Progenitor cell of endocrine pancreas (in vitro differentiated cells): ENCODE data around the gene C3orf49. TPM values are rescaled to one million over a fixed set of nuclear protein-coding genes. Genes with fewer than 3 reads are reported as not detected.

Source experiments
- DNase-seq: peaks from one replicate; pipeline ENCODE4 v3.0.0; 2021; ENCODE audit warnings: low spot score; ENCODE audit not compliant: unreplicated experiment
- H3K27ac Mint-ChIP-seq: 2 replicates; pipeline ENCODE4 v1.8.0; 2021; ENCODE audit warnings: mild to moderate bottlenecking, moderate library complexity, mixed read lengths
- H3K27me3 Mint-ChIP-seq: 2 replicates; pipeline ENCODE4 v1.8.0; 2021; ENCODE audit warnings: mixed read lengths
- H3K36me3 Mint-ChIP-seq: 2 replicates; pipeline ENCODE4 v1.8.0; 2022; ENCODE audit warnings: mixed read lengths; ENCODE audit not compliant: insufficient read depth
- H3K4me1 Mint-ChIP-seq: 2 replicates; pipeline ENCODE4 v1.8.0; 2021; ENCODE audit warnings: low read depth, mixed read lengths
- H3K4me3 Mint-ChIP-seq: 2 replicates; pipeline ENCODE4 v1.8.0; 2021; ENCODE audit warnings: low read depth, mild to moderate bottlenecking, moderate library complexity, mixed read lengths
- H3K9me3 Mint-ChIP-seq: 2 replicates; pipeline ENCODE4 v1.8.0; 2021; ENCODE audit warnings: low read depth, mixed read lengths
- long read RNA-seq: library from polyadenylated mRNA; unstranded; transcript quantifications from one replicate; pipeline ENCODE4 v2.0.0, GENCODE V29; 2020
- total RNA-seq: library from RNA; stranded (reverse); gene quantifications from 2 replicates; pipeline ENCODE4 v1.2.1, GENCODE V29; 2021
- TF ChIP-seq, protein P1 (sequence below): fragments of 200-600 bp; sonication (generic); IDR thresholded peaks from one replicate; pipeline ENCODE4 v1.5.0; 2021; ENCODE audit warnings: antibody characterized with exemption, mild to moderate bottlenecking; ENCODE audit not compliant: unreplicated experiment

Gene C3orf49, protein sequence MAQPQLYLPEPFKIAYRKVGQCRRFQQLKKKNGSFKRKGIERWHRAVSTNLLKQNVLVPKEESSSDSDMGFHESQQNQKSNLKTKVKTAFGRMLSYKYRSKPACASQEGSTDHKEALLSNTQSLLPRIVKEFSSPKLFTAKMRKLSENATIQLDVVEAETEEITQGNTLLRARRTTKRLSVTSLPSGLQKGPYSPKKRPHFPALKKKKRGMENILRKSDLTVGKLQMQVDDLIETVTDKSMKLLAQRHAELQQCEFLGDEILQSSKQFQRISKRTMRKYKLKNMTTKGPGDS
- total RNA-seq = not detected in 2 replicates
- long read RNA-seq, partial matches to known transcripts = 0 of 1 reads
- long read RNA-seq, other reads (novel, unspliced or antisense) = 1 of 1 reads

DNA sequence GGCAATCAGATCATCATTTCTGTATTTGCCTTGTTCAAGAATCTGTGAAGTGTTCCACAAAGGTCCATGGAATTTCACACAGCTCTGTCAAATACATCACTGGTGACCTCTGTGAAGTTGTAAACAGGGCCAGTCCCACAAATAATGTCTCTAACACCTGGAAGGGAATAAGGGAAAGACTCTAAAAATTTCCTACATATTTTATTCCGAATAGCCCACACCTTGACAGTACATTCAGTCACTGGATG lies at the start of gene C3orf49:
TSS of gene C3orf49 (plus strand) at position 149 of the 248 bp plus-strand sequence. CDS start 173 bp downstream, outside the sequence.
- no peaks in the 10 kb centered on the region for H3K9me3 Mint-ChIP-seq
- no peak for DNase-seq
- no peak within 1 kb of the TSS for H3K27ac Mint-ChIP-seq
- TF ChIP-seq, protein P1, sequence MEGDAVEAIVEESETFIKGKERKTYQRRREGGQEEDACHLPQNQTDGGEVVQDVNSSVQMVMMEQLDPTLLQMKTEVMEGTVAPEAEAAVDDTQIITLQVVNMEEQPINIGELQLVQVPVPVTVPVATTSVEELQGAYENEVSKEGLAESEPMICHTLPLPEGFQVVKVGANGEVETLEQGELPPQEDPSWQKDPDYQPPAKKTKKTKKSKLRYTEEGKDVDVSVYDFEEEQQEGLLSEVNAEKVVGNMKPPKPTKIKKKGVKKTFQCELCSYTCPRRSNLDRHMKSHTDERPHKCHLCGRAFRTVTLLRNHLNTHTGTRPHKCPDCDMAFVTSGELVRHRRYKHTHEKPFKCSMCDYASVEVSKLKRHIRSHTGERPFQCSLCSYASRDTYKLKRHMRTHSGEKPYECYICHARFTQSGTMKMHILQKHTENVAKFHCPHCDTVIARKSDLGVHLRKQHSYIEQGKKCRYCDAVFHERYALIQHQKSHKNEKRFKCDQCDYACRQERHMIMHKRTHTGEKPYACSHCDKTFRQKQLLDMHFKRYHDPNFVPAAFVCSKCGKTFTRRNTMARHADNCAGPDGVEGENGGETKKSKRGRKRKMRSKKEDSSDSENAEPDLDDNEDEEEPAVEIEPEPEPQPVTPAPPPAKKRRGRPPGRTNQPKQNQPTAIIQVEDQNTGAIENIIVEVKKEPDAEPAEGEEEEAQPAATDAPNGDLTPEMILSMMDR = no peak
- H3K27me3 Mint-ChIP-seq = no peaks in the 10 kb centered on the region
- H3K36me3 Mint-ChIP-seq = no peaks in the 10 kb centered on the region
- H3K4me1 Mint-ChIP-seq = peaks cover 14% of the 10 kb centered on the region
- H3K4me3 Mint-ChIP-seq = no peak within 1 kb of the TSS

DNA sequence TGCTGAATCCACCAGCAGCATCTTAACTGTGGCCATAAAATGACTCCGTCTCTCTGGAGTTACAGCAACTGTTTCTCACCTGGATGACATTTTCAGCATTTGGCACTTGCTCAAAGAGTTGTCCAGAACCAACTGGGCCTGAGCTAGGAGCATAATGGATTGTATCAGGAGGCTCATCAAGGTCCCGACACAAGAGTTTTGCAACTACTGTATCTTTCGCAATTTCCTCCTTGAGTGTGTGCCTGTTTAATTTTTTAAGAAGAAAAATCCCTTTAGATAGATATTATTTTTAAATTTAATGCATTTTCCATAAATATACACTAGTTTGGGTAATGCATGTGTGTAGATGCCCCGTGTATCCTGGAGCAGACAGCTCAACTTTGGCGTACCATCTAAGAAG lies 44.3 kb upstream of the C3orf49 start:
- no peaks in the 10 kb centered on the region for H3K9me3 Mint-ChIP-seq
- H3K4me1 Mint-ChIP-seq = no peaks in the 10 kb centered on the region
- H3K27me3 Mint-ChIP-seq = no peaks in the 10 kb centered on the region
- TF ChIP-seq, protein P1 = no peak
- no peak for DNase-seq
- no peak overlapping the region for H3K27ac Mint-ChIP-seq
- H3K36me3 Mint-ChIP-seq = no peaks in the 10 kb centered on the region
- H3K4me3 Mint-ChIP-seq = no peak overlapping the region

DNA sequence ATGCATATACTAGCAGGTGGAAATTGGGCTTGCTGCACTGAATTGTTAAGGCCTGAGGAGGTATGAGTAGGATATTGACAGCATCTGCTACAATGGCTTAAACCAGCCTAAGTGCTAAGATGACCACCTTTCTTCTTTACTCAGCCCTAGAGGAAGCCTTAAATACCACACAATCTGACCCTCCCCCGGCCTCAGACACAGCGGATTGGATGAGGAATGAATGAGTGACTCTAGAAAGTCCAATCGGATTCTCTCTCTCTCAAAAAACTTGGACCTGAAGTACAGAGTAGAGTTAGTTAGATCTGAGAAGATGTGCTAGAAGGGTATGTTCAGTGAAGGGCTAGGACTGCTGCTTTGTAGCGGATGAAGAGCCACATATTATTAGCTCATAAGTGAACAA lies 39.9 kb upstream of the C3orf49 start:
- Mint-ChIP-seq H3K27me3 (no peaks in the 10 kb centered on the region), H3K4me1 (no peaks in the 10 kb centered on the region), H3K27ac (no peak overlapping the region), H3K4me3 (no peak overlapping the region), H3K9me3 (no peaks in the 10 kb centered on the region), H3K36me3 (no peaks in the 10 kb centered on the region)
- TF ChIP-seq, protein P1 = no peak
- DNase-seq = no peak

DNA sequence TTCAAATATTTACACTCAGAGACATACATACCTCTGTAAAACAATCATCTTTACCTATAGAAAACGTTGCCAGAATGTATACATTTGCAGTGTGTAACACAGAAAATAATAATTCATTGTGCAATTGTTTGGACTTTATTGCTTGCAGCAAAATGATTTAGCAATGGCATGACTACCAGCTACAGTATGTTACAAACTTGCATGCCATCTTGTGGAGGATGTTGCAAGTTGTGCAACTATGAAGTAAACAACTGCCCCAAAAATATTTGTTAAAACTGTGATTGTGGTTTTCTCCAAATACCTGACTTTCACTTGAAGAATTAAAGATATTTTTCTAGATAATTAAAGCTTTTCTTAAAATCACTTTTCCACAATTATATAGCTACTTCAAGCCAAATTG lies 27.1 kb upstream of the C3orf49 start:
- Mint-ChIP-seq H3K27me3 (no peaks in the 10 kb centered on the region), H3K27ac (no peak overlapping the region), H3K36me3 (no peaks in the 10 kb centered on the region), H3K4me1 (no peaks in the 10 kb centered on the region), H3K9me3 (no peaks in the 10 kb centered on the region), H3K4me3 (no peak overlapping the region)
- TF ChIP-seq, protein P1 = peak; percentile 33
- no peak for DNase-seq

DNA sequence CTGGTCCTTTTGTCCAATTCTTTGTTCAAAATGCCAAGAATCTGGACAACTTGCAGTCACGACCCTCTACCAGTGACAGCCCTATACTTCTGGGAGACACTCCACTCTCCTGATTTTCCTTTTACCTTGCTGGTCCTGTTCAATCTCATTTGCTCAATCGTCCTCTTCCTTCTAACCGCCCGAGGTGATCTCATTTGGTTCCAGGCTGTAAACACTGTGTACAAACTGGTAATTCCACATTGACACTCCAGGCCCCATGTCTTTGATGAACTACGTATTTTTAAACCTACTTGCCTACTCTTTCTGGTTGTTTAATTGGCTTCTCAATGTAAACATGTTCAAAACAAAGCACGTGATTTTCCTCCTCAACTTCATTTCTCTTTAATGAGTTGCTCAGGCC lies 23.7 kb upstream of the C3orf49 start:
- TF ChIP-seq, protein P1 = no peak
- no peaks in the 10 kb centered on the region for H3K36me3 Mint-ChIP-seq
- DNase-seq = no peak
- H3K4me3 Mint-ChIP-seq = no peak overlapping the region
- no peaks in the 10 kb centered on the region for H3K9me3 Mint-ChIP-seq
- H3K4me1 Mint-ChIP-seq = peaks cover 2% of the 10 kb centered on the region
- no peak overlapping the region for H3K27ac Mint-ChIP-seq
- no peaks in the 10 kb centered on the region for H3K27me3 Mint-ChIP-seq
